A673 (cell line): ENCODE measurements around the gene GLIPR1. TPM values are rescaled to one million over a fixed set of nuclear protein-coding genes. Genes with fewer than 3 reads are reported as not detected.
A peak's percentile ranks its signal among the peaks of the same experiment; 100 is the strongest.

ENCODE experiments used
- BruUV-seq: library from RNA; stranded (reverse); fragments of 400-500 nt; replicated peaks from 2 replicates; lab custom pipeline; 2021; lab: Mats Ljungman, UMichigan
- CTCF ChIA-PET: fragments of 300-600 bp; sonication (Branson Sonifier 250); formaldehyde crosslinking; loops from one replicate; lab custom pipeline; 2022; ENCODE audit warnings: antibody characterized with exemption; lab: Charles Lee
- POLR2A ChIA-PET: fragments of 300-600 bp; sonication (Branson Sonifier 250); formaldehyde crosslinking; loops from one replicate; lab custom pipeline; 2022; ENCODE audit warnings: antibody characterized with exemption; ENCODE audit not compliant: low non-redundant PET; lab: Charles Lee
- DNase-seq: peaks from one replicate; pipeline ENCODE4 v3.0.0-alpha.2; 2015; ENCODE audit warnings: low spot score
- H3K27ac ChIP-seq: fragments of 200-600 bp; sonication (generic); 2 replicates; pipeline ENCODE4 v1.5.1; 2016; ENCODE audit warnings: mixed run types, low read depth, mild to moderate bottlenecking, mixed read lengths, antibody characterized with exemption, low read length; ENCODE audit not compliant: poor library complexity, severe bottlenecking
- H3K27me3 ChIP-seq: fragments of 200-600 bp; sonication (generic); replicated peaks from 2 replicates; pipeline ENCODE4 v1.6.1; 2017; ENCODE audit warnings: mixed run types, low read depth, mild to moderate bottlenecking, mixed read lengths, antibody characterized with exemption, low read length; ENCODE audit not compliant: insufficient read depth, poor library complexity
- H3K36me3 ChIP-seq: fragments of 200-600 bp; sonication (generic); 2 replicates; pipeline ENCODE4 v1.6.1; 2016; ENCODE audit warnings: mixed run types, mild to moderate bottlenecking, mixed read lengths, antibody characterized with exemption, low read length; ENCODE audit not compliant: insufficient read depth, poor library complexity, severe bottlenecking
- H3K4me1 ChIP-seq: fragments of 200-600 bp; sonication (generic); 2 replicates; pipeline ENCODE4 v1.6.1; 2017; ENCODE audit warnings: mixed run types, mild to moderate bottlenecking, mixed read lengths, antibody characterized with exemption, low read length; ENCODE audit not compliant: insufficient read depth, poor library complexity, severe bottlenecking
- H3K4me3 ChIP-seq: fragments of 200-600 bp; sonication (generic); 2 replicates; pipeline ENCODE4 v1.5.1; 2016; ENCODE audit warnings: low read depth, mixed run types, mild to moderate bottlenecking, mixed read lengths, low read length; ENCODE audit not compliant: poor library complexity, severe bottlenecking
- H3K9me3 ChIP-seq: fragments of 200-600 bp; sonication (generic); 2 replicates; pipeline ENCODE4 v1.6.1; 2016; ENCODE audit warnings: mixed run types, low read depth, mild to moderate bottlenecking, mixed read lengths, antibody characterized with exemption, low read length; ENCODE audit not compliant: poor library complexity, severe bottlenecking
- EZH2 ChIP-seq: fragments of 200-600 bp; sonication (generic); IDR thresholded peaks from 2 replicates; pipeline ENCODE4 v1.6.1; 2017; ENCODE audit warnings: borderline replicate concordance, low read depth, mild to moderate bottlenecking, mixed read lengths, antibody characterized with exemption, low read length; ENCODE audit not compliant: poor library complexity, severe bottlenecking
- intact Hi-C: fragments of 100-400 bp; cut with micrococcal nuclease; formaldehyde crosslinking; loops from one replicate; pipeline ENCODE4 v1.10.0; 2022; ENCODE audit not compliant: unreplicated experiment
- total RNA-seq: library from RNA; stranded (reverse); gene quantifications from 2 replicates; pipeline ENCODE4 v1.2.3, GENCODE V29; 2021
- TF ChIP-seq, protein P1 (sequence below): fragments of 300-800, 200-600 bp; sonication (generic); conservative IDR thresholded peaks from 2 replicates; pipeline ENCODE4 v1.5.1; 2017; ENCODE audit warnings: low read depth, mild to moderate bottlenecking, antibody characterized with exemption, low read length, moderate library complexity, mixed read lengths

The GLIPR1 gene
- total RNA-seq, 1 experiment from 2014 or later: 19.7 TPM

DNA sequence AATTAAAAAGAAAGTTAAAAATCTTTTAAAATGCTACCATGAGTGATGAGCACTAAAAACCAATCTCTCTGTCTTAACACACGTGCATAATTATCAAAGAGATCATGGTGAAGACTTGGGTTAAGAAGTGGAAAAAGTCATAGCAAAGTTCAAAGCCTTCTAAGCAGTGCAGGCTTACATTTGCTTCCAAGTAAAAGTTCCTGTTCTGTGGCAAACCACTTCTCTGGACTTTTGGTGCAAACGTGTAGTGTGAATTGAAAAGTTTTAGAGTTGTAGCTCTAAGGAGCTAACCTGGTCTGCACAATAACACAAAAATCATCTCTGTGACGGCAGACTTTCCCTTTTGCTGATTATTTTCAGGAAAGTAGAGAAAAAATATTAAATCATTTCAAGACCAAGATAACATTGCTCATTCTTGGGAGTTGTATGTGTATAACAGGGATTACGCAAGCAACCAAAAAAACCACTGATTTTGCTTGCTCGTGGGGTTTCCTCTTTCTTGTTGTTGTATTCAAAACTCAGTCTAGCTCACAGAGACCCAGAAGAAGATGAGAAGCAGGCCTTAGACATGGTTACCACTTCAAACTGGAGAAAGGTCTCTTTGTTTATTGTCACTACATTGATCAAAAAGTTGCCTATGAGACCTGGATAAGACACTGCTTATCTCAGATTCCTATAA is 2.3 kb upstream of the GLIPR1 start:
- H3K4me3 ChIP-seq: no peak overlapping the region
- POLR2A ChIA-PET: no interaction called here
- intact Hi-C loops: no loop called here
- no peaks in the 10 kb centered on the region for H3K27me3 ChIP-seq
- no peaks in the 10 kb centered on the region for H3K9me3 ChIP-seq
- H3K36me3 ChIP-seq: no peaks in the 10 kb centered on the region
- no peak overlapping the region for H3K27ac ChIP-seq
- no TSS peak for BruUV-seq
- TF ChIP-seq EZH2: no peak
- TF ChIP-seq, protein P1, sequence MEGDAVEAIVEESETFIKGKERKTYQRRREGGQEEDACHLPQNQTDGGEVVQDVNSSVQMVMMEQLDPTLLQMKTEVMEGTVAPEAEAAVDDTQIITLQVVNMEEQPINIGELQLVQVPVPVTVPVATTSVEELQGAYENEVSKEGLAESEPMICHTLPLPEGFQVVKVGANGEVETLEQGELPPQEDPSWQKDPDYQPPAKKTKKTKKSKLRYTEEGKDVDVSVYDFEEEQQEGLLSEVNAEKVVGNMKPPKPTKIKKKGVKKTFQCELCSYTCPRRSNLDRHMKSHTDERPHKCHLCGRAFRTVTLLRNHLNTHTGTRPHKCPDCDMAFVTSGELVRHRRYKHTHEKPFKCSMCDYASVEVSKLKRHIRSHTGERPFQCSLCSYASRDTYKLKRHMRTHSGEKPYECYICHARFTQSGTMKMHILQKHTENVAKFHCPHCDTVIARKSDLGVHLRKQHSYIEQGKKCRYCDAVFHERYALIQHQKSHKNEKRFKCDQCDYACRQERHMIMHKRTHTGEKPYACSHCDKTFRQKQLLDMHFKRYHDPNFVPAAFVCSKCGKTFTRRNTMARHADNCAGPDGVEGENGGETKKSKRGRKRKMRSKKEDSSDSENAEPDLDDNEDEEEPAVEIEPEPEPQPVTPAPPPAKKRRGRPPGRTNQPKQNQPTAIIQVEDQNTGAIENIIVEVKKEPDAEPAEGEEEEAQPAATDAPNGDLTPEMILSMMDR: no peak
- H3K4me1 ChIP-seq: peaks cover 43% of the 10 kb centered on the region
- CTCF ChIA-PET: no interaction called here
- no peak for DNase-seq

DNA sequence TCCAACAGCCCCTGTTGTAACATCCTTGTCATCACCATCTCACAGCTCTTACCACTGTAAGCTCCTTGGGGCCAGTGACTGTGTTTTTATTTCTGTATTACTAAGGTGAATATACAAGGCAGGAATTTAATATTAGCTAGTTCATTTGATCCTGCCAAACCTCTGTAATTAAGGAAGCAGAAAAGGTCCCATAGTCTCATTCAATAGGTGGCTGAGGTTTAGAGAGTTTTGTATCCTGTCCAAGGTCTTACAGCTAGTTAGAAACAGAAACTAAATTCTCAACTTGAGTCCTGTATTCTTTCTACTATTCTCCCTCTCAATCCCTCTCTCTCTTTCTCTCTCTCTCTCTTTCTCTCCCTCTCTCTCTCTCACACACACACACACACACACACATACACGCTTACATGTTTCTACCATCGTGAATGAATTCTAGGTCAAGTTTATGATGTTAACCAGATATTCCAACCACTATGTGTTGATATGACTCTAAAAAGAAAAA is 543 bp upstream of the GLIPR1 start:
- ChIA-PET CTCF (interaction anchor here (2.3 kb wide), 1 partner anchor 89 kb away, joined by 7 read pairs; the partner anchor contains the start of gene GLIPR1L2), POLR2A (interaction anchor here (0.6 kb wide), 1 partner anchor 117 kb away, joined by 4 read pairs; no protein-coding TSS in a partner anchor)
- Histone ChIP-seq H3K27me3 (no peaks in the 10 kb centered on the region), H3K4me3 (peak overlapping the region; percentile 28), H3K27ac (peak overlapping the region; percentile 65), H3K4me1 (peaks cover 29% of the 10 kb centered on the region), H3K36me3 (no peaks in the 10 kb centered on the region), H3K9me3 (no peaks in the 10 kb centered on the region)
- BruUV-seq: no TSS peak
- no peak for TF ChIP-seq EZH2
- TF ChIP-seq, protein P1: no peak
- intact Hi-C loops: loop anchor here (5.0 to 10.0 kb wide), 3 partner anchors 88 to 795 kb away; partner anchors contain the start of genes CAPS2, GLIPR1L1 and GLIPR1L2
- DNase-seq: no peak

DNA sequence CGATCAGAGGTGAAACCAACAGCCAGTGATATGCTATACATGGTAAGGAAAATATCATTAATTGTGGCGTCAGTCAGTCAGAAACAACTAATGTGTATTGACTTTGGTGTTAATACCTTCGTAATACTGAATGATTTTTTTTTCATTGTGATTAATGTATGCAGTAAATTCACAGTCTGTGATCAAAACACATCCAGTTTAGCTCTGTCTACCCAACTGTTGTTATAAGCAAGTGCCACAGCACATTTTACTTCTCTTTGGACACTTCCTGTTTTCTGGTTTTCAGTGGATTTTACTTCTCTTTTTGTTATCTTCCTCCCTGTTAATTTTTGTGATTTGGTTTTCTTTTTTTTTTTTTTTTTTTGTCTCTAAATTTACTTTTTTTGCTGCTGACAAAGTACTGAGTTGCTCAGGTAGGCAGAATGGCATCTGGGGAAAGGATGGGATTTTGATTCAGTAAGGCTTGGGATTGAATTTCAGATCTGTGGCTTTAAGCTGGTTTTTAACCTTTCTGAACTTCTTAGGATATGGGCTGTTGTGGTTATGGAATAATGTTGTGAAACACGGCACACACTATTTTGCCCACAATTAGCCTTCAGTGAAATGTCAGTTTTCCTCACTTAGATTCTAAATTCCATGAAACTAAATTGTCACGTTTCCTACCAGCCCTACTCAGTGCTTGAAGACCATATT is 604 bp downstream of the GLIPR1 start:
- POLR2A ChIA-PET: no interaction called here
- TSS peak; percentile 80 for BruUV-seq
- H3K36me3 ChIP-seq: no peaks in the 10 kb centered on the region
- H3K9me3 ChIP-seq: no peaks in the 10 kb centered on the region
- peaks cover 27% of the 10 kb centered on the region for H3K4me1 ChIP-seq
- DNase-seq: no peak
- TF ChIP-seq EZH2: no peak
- TF ChIP-seq, protein P1: no peak
- H3K27ac ChIP-seq: peak overlapping the region; percentile 65
- no peaks in the 10 kb centered on the region for H3K27me3 ChIP-seq
- H3K4me3 ChIP-seq: peak overlapping the region; percentile 28
- intact Hi-C loops: loop anchor here (5.0 to 10.0 kb wide), 3 partner anchors 89 to 796 kb away; partner anchors contain the start of genes CAPS2, GLIPR1L1 and GLIPR1L2
- CTCF ChIA-PET: interaction anchor here (2.3 kb wide), 1 partner anchor 90 kb away, joined by 7 read pairs; the partner anchor contains the start of gene GLIPR1L2
